ENCODE results near the gene SEPTIN10. TPM values are rescaled to one million over a fixed set of nuclear protein-coding genes. Genes with fewer than 3 reads are reported as not detected.

Gene SEPTIN10
- polyA plus RNA-seq, 3 donors: 11.5 to 67.5 (median 42.7) TPM

DNA sequence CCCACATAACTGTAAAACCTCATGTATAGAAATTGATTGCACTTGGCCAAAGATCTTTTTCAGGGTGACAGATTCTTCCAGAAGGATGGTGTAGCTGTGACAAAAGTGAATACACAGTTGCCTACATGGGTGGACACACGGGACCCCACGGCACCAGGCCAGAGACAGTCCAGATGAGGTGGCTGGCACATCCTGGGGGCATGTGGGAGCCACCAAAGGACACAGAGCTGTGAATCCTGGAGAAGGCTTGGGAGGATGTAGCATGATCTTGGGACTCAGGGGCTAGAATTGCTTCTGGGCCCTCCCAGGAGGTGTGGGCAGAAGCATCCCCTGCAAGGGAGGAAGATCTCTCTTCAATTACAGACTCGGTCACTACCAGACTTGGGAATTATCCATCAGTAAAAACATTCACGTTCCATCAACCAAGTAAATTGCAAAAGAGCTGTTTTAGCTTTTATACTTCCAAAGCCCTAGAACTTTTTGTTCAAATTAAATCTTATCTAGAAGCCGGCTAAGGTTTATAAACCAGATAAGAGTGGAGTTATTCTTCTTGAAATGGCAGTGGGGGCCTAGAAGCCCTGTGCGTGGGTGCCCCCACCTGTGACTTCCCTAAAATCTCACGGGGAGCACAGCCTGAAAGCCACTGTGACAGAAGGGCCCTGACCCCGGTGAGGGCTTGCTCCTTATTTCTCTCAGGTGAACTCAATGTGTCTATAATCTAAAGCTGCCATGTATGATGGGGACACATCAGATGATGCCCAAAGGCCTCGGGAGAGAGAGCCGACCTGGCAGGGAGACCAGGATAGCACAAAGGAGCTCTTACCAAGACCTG, 81.7 kb downstream of the SEPTIN10 start:
- no peak overlapping the region for H3K27ac ChIP-seq (ENCODE audit: low read depth, low read length)
- 89 to 90% (median 90%) methylated on average over 10 of the region's 10 CpGs for WGBS, 3 donors

GRCh38 chr2:109531221-109531620, 82.5 kb downstream of the SEPTIN10 start:
- WGBS, 3 donors: 82 to 86% (median 86%) methylated on average over 5 of the region's 5 CpGs

GRCh38 chr2:109530712-109531111, 83.1 kb downstream of the SEPTIN10 start:
- H3K27ac ChIP-seq (ENCODE audit: low read depth, low read length): no peak overlapping the region
- WGBS, 3 donors: 64 to 83% (median 68%) methylated on average over 6 of the region's 6 CpGs

More at GRCh38 chr2:109531221-109531620, 82.5 kb downstream of the SEPTIN10 start:
- H3K27ac ChIP-seq (ENCODE audit: low read depth, low read length): no peak overlapping the region

DNA sequence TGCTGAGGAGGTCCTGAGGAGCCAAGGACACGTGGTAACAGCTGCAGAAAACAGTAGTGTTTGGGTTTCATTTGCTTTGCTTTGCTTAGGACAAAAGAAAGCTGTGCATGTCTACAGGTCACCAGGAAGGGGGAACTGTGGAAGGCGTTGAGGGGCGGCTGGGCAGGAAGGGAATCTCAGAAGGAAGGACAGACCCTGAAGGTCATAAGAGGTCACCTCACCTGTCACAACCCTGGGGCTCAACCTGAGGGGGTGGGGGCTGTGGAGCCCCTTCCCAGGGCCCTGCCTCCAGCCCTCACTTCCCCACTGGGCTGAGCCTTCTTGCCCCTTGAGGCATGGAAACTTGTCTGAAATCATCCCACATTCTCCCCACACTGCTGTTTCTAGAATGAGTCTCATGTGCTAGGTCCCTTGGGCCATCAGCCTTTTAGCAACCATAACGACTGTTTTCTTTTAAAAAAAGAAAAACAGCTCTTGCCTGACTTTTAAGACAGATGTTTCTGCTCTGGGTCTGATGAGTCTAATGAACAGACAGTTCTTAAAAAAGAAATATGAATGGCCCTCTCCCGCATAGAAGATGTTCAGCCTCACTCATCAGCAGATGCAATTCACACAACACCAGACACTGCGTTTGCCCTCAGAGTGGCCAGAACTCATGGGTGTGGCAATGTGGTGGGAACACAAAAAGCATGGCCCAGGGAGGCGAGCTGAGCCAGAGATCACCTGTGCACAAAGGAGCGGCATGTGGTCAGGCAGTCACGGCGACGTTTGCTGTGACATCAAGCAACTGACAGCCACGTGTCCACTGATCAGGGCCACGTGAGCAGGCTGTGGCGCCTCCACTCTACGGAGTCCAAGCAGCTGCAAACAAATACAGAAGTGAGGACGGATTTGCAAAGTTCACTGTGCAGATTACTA, 84.0 kb downstream of the SEPTIN10 start:
- WGBS, 3 donors: 74 to 86% (median 81%) methylated on average over 16 of the region's 16 CpGs
- no peak overlapping the region for H3K27ac ChIP-seq (ENCODE audit: low read depth, low read length)

GRCh38 chr2:109528811-109529501, 84.8 kb downstream of the SEPTIN10 start:
- 88 to 91% (median 91%) methylated on average over 21 of the region's 21 CpGs for WGBS, 3 donors
- H3K27ac ChIP-seq (ENCODE audit: low read depth, low read length): no peak overlapping the region

- H3K27ac ChIP-seq (ENCODE audit: low read depth, low read length): no peak overlapping the region
- WGBS, 3 donors: 87 to 91% (median 91%) methylated on average over 16 of the region's 16 CpGs
Observed at GRCh38 chr2:109527846-109528705, 85.7 kb downstream of the SEPTIN10 start.

- H3K27ac ChIP-seq (ENCODE audit: low read depth, low read length): no peak overlapping the region
- 85 to 93% (median 91%) methylated on average over 6 of the region's 6 CpGs for WGBS, 3 donors
Observed at GRCh38 chr2:109527079-109527478, 86.7 kb downstream of the SEPTIN10 start.

- H3K27ac ChIP-seq (ENCODE audit: low read depth, low read length): no peak overlapping the region
- 83 to 96% (median 91%) methylated on average over 11 of the region's 11 CpGs for WGBS, 3 donors
Observed at GRCh38 chr2:109526442-109526970, 87.3 kb downstream of the SEPTIN10 start.

GRCh38 chr2:109525836-109526235, 87.9 kb downstream of the SEPTIN10 start:
- H3K27ac ChIP-seq (ENCODE audit: low read depth, low read length): no peak overlapping the region
- WGBS, 3 donors: 71 to 78% (median 74%) methylated on average over 4 of the region's 4 CpGs

GRCh38 chr2:109523536-109524361, 90.0 kb downstream of the SEPTIN10 start:
- WGBS, 3 donors: 73 to 83% (median 82%) methylated on average over 13 of the region's 13 CpGs

DNA sequence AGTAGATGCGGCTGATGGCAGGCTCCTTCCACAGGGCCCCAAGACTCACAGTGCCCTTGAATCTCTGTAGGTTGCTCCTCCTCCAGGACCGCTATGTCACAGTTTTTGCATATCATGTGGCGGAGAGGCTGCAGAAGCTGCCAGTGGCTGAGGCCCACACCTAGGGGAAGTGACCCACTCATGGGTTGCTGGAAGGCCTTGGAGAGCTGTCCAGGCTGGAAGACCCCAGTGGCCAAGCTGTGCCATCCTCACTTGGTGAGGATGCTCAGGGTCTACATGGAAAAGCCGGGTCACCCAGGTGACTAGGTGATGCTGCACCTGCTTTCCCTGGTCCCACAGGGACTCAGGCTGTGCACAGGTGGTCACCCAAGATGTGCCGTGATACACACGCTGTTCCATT, 90.6 kb downstream of the SEPTIN10 start:
- WGBS, 3 donors: 77 to 82% (median 78%) methylated on average over 6 of the region's 6 CpGs
- H3K27ac ChIP-seq (ENCODE audit: low read depth, low read length): no peak overlapping the region

More at GRCh38 chr2:109523536-109524361, 90.0 kb downstream of the SEPTIN10 start:
- H3K27ac ChIP-seq (ENCODE audit: low read depth, low read length): no peak overlapping the region

DNA sequence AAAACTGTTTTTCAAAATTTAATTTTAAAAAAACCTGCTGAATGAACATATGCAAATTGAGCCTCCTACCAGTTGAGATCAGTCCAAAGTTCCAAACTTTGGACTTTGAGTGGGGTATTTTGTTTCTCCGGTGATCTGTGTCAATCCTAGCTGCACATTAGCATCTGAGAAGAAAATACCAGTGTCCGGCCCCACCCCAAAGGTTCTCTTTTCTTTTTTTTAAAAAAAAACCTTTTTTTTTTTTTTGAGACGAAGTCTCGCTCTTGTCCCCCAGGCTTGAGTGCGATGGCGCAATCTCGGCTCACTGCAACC, 91.7 kb downstream of the SEPTIN10 start:
- 86 to 89% (median 88%) methylated on average over 7 of the region's 7 CpGs for WGBS, 3 donors
- no peak overlapping the region for H3K27ac ChIP-seq (ENCODE audit: low read depth, low read length)

DNA sequence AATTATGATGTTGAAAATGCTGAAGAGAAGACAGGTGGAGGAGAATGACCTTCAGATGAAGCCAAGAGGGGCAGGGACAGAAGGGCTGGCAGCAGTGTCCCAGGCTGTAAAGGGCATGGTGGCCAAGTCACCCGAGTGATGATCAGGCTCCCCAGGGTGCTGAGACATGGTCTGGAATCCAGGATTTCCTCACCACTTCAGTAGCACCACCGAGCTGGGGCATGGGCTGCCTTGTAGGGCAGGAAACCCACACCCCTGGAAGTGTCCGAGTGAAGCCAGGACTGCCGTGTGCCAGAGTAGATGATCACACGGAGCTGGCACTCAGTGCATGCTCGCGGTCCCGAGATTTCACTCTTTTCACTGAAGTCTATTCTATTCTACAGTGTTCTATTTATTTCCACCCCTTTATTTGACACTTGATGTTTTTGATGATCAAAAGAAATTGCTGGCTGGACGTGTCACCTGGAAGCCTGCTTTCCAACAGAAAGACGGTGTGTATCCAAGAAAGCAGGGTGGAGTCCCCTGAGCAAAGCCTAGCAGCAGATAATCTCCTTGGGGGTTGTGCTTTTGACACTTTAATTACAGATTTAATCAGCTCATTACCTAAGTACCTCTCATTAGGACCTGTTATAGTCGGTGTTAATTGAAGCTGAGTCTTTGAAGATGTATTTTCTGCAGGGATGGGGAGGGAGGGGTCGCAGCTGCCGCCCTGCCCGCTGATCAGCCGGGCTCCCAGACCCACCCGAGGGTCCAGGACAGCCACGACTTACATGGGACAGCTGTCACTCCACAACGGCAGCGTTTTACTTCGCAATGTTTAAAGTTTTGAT, 92.3 kb downstream of the SEPTIN10 start:
- WGBS, 3 donors: 61 to 73% (median 72%) methylated on average over 20 of the region's 20 CpGs
- no peak overlapping the region for H3K27ac ChIP-seq (ENCODE audit: low read depth, low read length)

DNA sequence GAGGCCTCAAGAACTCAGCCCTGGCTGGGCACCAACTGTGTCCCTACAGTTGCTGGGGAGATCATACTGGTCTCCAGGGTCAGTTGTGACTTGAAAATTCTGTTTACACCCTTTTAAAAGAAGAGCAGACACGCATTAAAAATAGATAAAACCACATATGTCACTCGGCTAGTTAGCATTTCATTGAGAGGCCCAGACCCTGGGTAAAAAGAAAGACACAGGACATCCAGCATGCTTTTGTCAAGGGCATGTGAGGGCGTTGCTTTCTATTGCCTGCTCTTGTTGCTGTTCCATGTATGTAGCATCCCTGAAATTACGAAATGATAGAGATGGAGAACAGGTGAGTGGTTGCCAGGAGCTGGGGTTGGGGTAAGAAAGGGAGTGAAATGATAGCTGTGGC, 94.3 kb downstream of the SEPTIN10 start:
- no peak overlapping the region for H3K27ac ChIP-seq (ENCODE audit: low read depth, low read length)
- WGBS, 3 donors: 81 to 93% (median 91%) methylated on average over 4 of the region's 4 CpGs

DNA sequence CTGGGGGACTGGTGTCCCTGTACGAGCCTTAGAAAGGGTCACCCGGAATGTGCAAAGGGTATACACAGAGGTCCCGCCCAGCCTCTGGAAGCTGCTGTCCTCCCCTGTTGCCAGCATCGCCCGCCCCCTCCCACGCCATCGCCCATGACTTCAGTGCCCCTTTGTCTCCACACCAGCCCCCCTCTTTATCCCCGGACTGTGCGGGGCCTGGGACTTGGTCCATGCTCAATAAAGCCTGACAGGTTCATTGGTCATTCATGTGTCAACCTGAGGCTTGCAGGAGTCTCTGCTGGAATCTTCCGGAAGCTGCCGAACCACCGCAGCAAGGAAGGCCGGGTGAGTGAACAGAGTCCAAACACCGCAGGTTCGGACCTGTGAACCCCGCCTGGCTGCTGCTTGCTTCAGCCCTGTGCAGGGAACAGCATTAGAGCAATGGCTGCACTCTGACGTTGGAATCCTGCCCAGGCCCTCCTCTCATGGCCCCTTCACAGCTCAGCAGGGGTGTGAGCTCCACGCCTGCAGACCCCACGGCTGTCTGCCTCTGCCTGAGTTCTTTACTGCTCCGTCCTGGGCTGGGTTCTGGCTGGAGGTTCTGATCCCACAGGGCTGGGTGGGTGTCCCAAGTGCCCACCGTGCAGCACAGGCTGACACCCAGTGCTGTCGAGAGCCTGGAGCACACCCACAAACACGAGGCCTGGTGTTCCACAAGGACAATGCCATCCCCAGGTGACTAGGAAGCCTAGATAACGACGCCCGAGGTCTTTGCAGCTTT, 96.5 kb downstream of the SEPTIN10 start:
- no peak overlapping the region for H3K27ac ChIP-seq (ENCODE audit: low read depth, low read length)
- WGBS, 3 donors: 84 to 91% (median 90%) methylated on average over 26 of the region's 26 CpGs
